B cell (primary cell): ENCODE measurements around the gene JMJD4. TPM values are rescaled to one million over a fixed set of nuclear protein-coding genes. Genes with fewer than 3 reads are reported as not detected.

Experiments
- ATAC-seq: fragments of 200-7000 bp; cut with Tn5 transposase; one replicate; pipeline ENCODE4 v1.10.0; 2021; ENCODE audit warnings: low read depth, mild to moderate bottlenecking, moderate number of reproducible peaks, moderate library complexity
- CTCF ChIA-PET: fragments of 350-600 bp; sonication (Branson Sonifier 250); formaldehyde crosslinking; loops from one replicate; lab custom pipeline; 2021; ENCODE audit warnings: antibody characterized with exemption, inconsistent platforms; lab: Charles Lee
- POLR2A ChIA-PET: fragments of 350-600 bp; sonication (Branson Sonifier 250); formaldehyde crosslinking; loops from one replicate; lab custom pipeline; 2021; ENCODE audit warnings: antibody characterized with exemption; lab: Charles Lee
- DNase-seq: peaks from one replicate; pipeline ENCODE4 v3.0.0; 2013
- H2AFZ ChIP-seq: 2 replicates; pipeline ENCODE4 v1.6.1; 2012; ENCODE audit warnings: mild to moderate bottlenecking, low read depth, low read length; ENCODE audit not compliant: insufficient read depth, poor library complexity, severe bottlenecking
- H3K27ac ChIP-seq, 2 donors: 1 replicate in 1 of 2; 2 replicates in 1 of 2; pipeline ENCODE4 v1.5.1; 2012 to 2013; ENCODE audit warnings: low read length in 2 of 2, mild to moderate bottlenecking in 2 of 2, moderate library complexity in 1 of 2
- H3K27me3 ChIP-seq, 4 experiments: fragments of 200-600 bp in 1 of 4; sonication (generic) in 1 of 4; replicated peaks in 1 of 4; 1 replicate in 2 of 4; 2 replicates in 2 of 4; pipeline versions ENCODE4 v1.6.1 to v1.7.0; 2013 to 2016; ENCODE audit warnings: low read length in 3 of 4, mild to moderate bottlenecking in 2 of 4, mixed read lengths in 1 of 4, moderate library complexity in 1 of 4; ENCODE audit not compliant: insufficient read depth in 4 of 4, control insufficient read depth in 3 of 4; ENCODE audit errors: control extremely low read depth in 1 of 4
- H3K36me3 ChIP-seq, 2 experiments: replicated peaks in 1 of 2; 1 replicate in 1 of 2; 2 replicates in 1 of 2; pipeline versions ENCODE4 v1.6.1 to v1.7.1; 2013; ENCODE audit warnings: low read length in 1 of 2; ENCODE audit not compliant: insufficient read depth in 2 of 2, control insufficient read depth in 1 of 2; ENCODE audit errors: control extremely low read depth in 1 of 2, extremely low read depth in 1 of 2
- H3K4me1 ChIP-seq, 2 donors: fragments of 200-600 bp in 1 of 2; sonication (generic) in 1 of 2; 1 replicate in 1 of 2; 2 replicates in 1 of 2; pipeline versions ENCODE4 v1.5.1 to v1.6.1; 2013 to 2017; ENCODE audit warnings: low read length in 2 of 2; ENCODE audit not compliant: control insufficient read depth in 2 of 2, insufficient read depth in 2 of 2
- H3K4me2 ChIP-seq: replicated peaks from 2 replicates; pipeline ENCODE3; 2012; ENCODE audit warnings: mild to moderate bottlenecking, low read depth, low read length; ENCODE audit not compliant: poor library complexity, severe bottlenecking
- H3K4me3 ChIP-seq, 5 experiments: fragments of 200-600 bp in 1 of 5; sonication (generic) in 1 of 5; 1 replicate in 3 of 5; 2 replicates in 2 of 5; pipeline versions ENCODE4 v1.5.1 to v1.7.0; 2011 to 2016; ENCODE audit warnings: low read length in 4 of 5, mild to moderate bottlenecking in 4 of 5, low read depth in 2 of 5, control low read depth in 1 of 5, moderate library complexity in 1 of 5; ENCODE audit not compliant: insufficient read depth in 1 of 5; ENCODE audit errors: control extremely low read depth in 1 of 5, extremely low read depth in 1 of 5
- H3K79me2 ChIP-seq: fragments of 200-600 bp; sonication (generic); one replicate; pipeline ENCODE4 v1.6.0; 2016; ENCODE audit warnings: low read length; ENCODE audit not compliant: control insufficient read depth, insufficient read depth
- H3K9ac ChIP-seq: fragments of 200-600 bp; sonication (generic); 2 replicates; pipeline ENCODE4 v1.6.1; 2017; ENCODE audit warnings: mild to moderate bottlenecking, low read length, moderate library complexity
- H3K9me3 ChIP-seq, 3 donors: one replicate each; pipeline versions ENCODE4 v1.6.1 to v1.7.1; 2013; ENCODE audit warnings: low read length in 2 of 3; ENCODE audit not compliant: control insufficient read depth in 2 of 3, insufficient read depth in 1 of 3; ENCODE audit errors: control extremely low read depth in 1 of 3
- H4K20me1 ChIP-seq: 2 replicates; pipeline ENCODE4 v1.6.0; 2012; ENCODE audit warnings: mild to moderate bottlenecking, low read length; ENCODE audit not compliant: insufficient read depth, control insufficient read depth, poor library complexity, severe bottlenecking
- H3K27ac Mint-ChIP-seq: one replicate; pipeline ENCODE4 v1.8.0; 2021; ENCODE audit warnings: mixed read lengths
- H3K27me3 Mint-ChIP-seq: one replicate; pipeline ENCODE4 v1.8.0; 2021; ENCODE audit warnings: mixed read lengths
- H3K4me1 Mint-ChIP-seq: one replicate; pipeline ENCODE4 v1.8.0; 2021; ENCODE audit warnings: mixed read lengths
- H3K4me3 Mint-ChIP-seq: one replicate; pipeline ENCODE4 v1.8.0; 2021; ENCODE audit warnings: mixed read lengths
- H3K9me3 Mint-ChIP-seq: one replicate; pipeline ENCODE4 v1.8.0; 2022; ENCODE audit warnings: mixed read lengths; ENCODE audit not compliant: insufficient read depth
- CTCF ChIP-seq: fragments of 200-600 bp; IDR thresholded peaks from one replicate; pipeline ENCODE4 v1.8.0; 2022; ENCODE audit warnings: antibody characterized with exemption, mild to moderate bottlenecking
- EZH2 ChIP-seq: IDR thresholded peaks from 2 replicates; pipeline ENCODE4 v1.6.1; 2012; ENCODE audit warnings: borderline replicate concordance, low read depth, mild to moderate bottlenecking, moderate library complexity, low read length; ENCODE audit not compliant: insufficient read depth, poor library complexity, severe bottlenecking
- WGBS: methylation state at CpG from one replicate; pipeline ENCODE4 v1.1.5; 2013; ENCODE audit warnings: missing lambda C conversion rate; ENCODE audit not compliant: insufficient coverage; 5-methylcytosine and 5-hydroxymethylcytosine counted together
- intact Hi-C: fragments of 100-400 bp; cut with micrococcal nuclease; formaldehyde crosslinking; loops from one replicate; pipeline ENCODE4 v1.10.0; 2022
- polyA plus RNA-seq: library from polyadenylated mRNA; depleted of rRNA; stranded (reverse); fragments of >200 nt; gene quantifications from 2 replicates; pipeline ENCODE4 v1.2.3, GENCODE V29; 2012
- total RNA-seq, 2 donors: library from RNA; stranded (reverse); fragments of 120-200 nt in 1 of 2; gene quantifications; 1 replicate in 1 of 2; 2 replicates in 1 of 2; pipeline versions ENCODE4 v1.2.3 to v1.2.4, GENCODE V29; 2013 to 2022

JMJD4 gene
- total and polyA plus RNA-seq, 2 donors (not counting 1 experiment from before 2014, with no cell fraction given), result 29.9 to 30.6 TPM

GRCh38 chr1:227781314-227781930, 46.3 kb upstream of the JMJD4 start:
- H3K27me3 ChIP-seq, result no peaks in the 10 kb centered on the region
- H3K79me2 ChIP-seq, result no peaks in the 10 kb centered on the region
- ATAC-seq, result no peak
- 96% methylated on average over 14 of the region's 15 CpGs for WGBS
- peaks cover 0 to 18% of the 10 kb centered on the region in 2 experiments for H3K36me3 ChIP-seq
- Mint-ChIP-seq H3K27ac (no peak overlapping the region), H3K4me1 (peaks cover 10% of the 10 kb centered on the region), H3K9me3 (no peaks in the 10 kb centered on the region), H3K27me3 (no peaks in the 10 kb centered on the region), H3K4me3 (no peak overlapping the region)
- ChIA-PET CTCF (no interaction called here), POLR2A (no interaction called here)
- H4K20me1 ChIP-seq, result no peaks in the 10 kb centered on the region
- H3K4me2 ChIP-seq, result no peak overlapping the region
- DNase-seq, result no peak
- peaks cover 0 to 17% (median 0%) of the 10 kb centered on the region in 3 donors for H3K9me3 ChIP-seq
- H3K9ac ChIP-seq, result no peak overlapping the region
- H2AFZ ChIP-seq, result no peak overlapping the region
- intact Hi-C loops, result loop anchor here (10.0 kb wide), 1 partner anchor 703 kb away; the partner anchor contains the start of gene RNF187
- H3K4me3 ChIP-seq, result no peak overlapping the region
- TF ChIP-seq EZH2 (no peak), CTCF (no peak)
- H3K27ac ChIP-seq, result no peak overlapping the region
- peaks cover 10 to 14% of the 10 kb centered on the region in 2 donors for H3K4me1 ChIP-seq
